Measurements from ENCODE around the gene POLR2F. TPM values are rescaled to one million over a fixed set of nuclear protein-coding genes. Genes with fewer than 3 reads are reported as not detected.

Gene POLR2F
- total and polyA plus RNA-seq, 9 of the 15 experiments (the other 6 are each of a cell fraction or from before 2014, with no cell fraction given): 98.9 to 410 (median 168) TPM

DNA sequence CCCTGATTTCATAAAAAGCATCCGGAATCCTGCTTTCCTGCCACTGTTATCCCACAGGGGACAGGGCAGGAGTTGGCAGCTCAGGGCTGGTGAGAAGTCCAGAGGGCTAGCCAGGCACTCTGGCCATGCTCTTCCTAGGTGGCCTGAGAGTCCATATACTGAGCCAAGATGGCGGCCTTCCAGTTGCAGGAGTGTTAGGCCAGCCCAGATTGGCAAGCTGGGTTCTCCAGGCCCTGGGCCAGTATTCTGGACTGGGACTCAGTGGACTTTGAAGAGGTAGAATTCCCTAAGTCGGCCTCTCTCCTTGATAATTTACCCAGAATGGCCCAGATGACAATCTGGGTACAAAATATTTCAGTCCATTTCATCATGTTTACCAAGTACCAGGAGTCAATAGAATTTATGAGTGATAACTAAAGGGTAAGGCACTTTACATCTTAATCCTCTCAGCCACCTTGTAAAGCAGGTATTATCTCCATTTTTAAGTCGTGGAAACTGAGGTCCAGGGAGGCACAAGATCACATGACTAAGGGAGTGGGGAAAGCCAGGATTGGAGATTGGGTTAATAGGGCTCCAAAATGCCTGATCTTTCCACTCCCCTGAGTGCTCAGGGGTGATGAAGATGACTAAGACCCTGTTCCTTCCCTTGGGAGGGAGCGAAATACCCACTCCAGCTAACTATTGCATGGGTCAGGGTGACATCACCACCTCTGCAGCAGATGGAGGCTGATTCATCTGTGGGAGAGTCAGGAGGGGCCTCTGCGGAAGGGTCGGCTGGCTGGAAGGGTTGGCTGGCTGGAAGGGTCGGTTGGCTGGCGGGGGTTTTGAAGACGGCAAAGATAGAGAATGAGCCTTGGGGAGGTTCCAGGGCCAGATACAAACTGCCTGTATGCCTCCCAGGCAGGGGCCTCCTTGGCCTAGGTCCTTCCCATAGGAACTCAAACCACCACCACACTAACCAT, 48.6 kb upstream of the POLR2F start (continued):
- no peak for TF ChIP-seq USF1 (CRISPR knock-in tag; IDR thresholded peaks at IDR 0.05)
- TF ChIP-seq SIN3B (IDR thresholded peaks at IDR 0.05; ENCODE audit: low read depth): no peak
- TF ChIP-seq, protein P1, sequence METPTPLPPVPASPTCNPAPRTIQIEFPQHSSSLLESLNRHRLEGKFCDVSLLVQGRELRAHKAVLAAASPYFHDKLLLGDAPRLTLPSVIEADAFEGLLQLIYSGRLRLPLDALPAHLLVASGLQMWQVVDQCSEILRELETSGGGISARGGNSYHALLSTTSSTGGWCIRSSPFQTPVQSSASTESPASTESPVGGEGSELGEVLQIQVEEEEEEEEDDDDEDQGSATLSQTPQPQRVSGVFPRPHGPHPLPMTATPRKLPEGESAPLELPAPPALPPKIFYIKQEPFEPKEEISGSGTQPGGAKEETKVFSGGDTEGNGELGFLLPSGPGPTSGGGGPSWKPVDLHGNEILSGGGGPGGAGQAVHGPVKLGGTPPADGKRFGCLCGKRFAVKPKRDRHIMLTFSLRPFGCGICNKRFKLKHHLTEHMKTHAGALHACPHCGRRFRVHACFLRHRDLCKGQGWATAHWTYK (CRISPR knock-in tag; IDR thresholded peaks at IDR 0.05): no peak
- no peak for TF ChIP-seq RFX5 (IDR thresholded peaks at IDR 0.05; ENCODE audit: low read depth, low read length)
- TF ChIP-seq U2AF2 (optimal IDR thresholded peaks at IDR 0.05; ENCODE audit: low read depth, low read length): no peak
- TF ChIP-seq, protein P2, sequence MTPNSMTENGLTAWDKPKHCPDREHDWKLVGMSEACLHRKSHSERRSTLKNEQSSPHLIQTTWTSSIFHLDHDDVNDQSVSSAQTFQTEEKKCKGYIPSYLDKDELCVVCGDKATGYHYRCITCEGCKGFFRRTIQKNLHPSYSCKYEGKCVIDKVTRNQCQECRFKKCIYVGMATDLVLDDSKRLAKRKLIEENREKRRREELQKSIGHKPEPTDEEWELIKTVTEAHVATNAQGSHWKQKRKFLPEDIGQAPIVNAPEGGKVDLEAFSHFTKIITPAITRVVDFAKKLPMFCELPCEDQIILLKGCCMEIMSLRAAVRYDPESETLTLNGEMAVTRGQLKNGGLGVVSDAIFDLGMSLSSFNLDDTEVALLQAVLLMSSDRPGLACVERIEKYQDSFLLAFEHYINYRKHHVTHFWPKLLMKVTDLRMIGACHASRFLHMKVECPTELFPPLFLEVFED (CRISPR knock-in tag; conservative IDR thresholded peaks at IDR 0.05): no peak; the same call in 1 of the 2 replicates
- no peak for TF ChIP-seq MXI1 (IDR thresholded peaks at IDR 0.05; ENCODE audit: low read depth, low read length)
- TF ChIP-seq NCOA4 (IDR thresholded peaks at IDR 0.05; ENCODE audit: partially characterized antibody): no peak
- TF ChIP-seq PHF20 (IDR thresholded peaks at IDR 0.05; ENCODE audit: partially characterized antibody): no peak
- TF ChIP-seq ZC3H8 (IDR thresholded peaks at IDR 0.05): no peak
- TF ChIP-seq RNF219 (CRISPR knock-in tag; IDR thresholded peaks at IDR 0.05): no peak
- no peak for TF ChIP-seq SP2 (IDR thresholded peaks at IDR 0.05; ENCODE audit: extremely low read depth, low read depth, low read length, poor library complexity, severe bottlenecking)
- TF ChIP-seq BMI1 (IDR thresholded peaks at IDR 0.05; ENCODE audit: low read length): no peak
- no peak for TF ChIP-seq ZNF707 (CRISPR knock-in tag; conservative IDR thresholded peaks at IDR 0.05)
- no peak for TF ChIP-seq POU5F1 (IDR thresholded peaks at IDR 0.05; ENCODE audit: borderline replicate concordance, low read depth, low read length, partially characterized antibody)
- no peak for TF ChIP-seq ZNF75A (CRISPR knock-in tag; IDR thresholded peaks at IDR 0.05)
- TF ChIP-seq ZFP30 (CRISPR knock-in tag; IDR thresholded peaks at IDR 0.05; ENCODE audit: borderline replicate concordance): no peak
- TF ChIP-seq ZSCAN29 (IDR thresholded peaks at IDR 0.05): no peak
